Measurements from ENCODE around the gene C12orf42.

Gene C12orf42

DNA sequence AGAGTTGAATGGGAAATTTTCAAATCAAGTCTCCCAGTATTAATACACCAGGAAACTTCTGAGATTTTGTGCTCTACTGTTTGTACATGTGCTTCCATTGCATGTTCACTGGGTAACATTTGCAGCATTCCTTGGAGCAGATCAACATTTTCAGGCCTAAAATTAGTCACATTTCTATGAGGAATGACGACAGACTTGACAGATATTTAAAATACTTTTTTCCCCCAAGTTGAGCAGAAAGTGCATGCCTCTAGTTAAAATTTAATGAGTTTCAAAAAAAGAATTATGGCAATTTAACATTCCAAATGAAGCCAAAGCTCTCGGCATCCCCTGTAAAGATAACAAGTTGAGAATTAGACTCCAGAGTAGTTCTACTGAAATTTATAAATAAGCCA, 72.3 kb downstream of the C12orf42 start:
- DNase-seq = no peak

DNA sequence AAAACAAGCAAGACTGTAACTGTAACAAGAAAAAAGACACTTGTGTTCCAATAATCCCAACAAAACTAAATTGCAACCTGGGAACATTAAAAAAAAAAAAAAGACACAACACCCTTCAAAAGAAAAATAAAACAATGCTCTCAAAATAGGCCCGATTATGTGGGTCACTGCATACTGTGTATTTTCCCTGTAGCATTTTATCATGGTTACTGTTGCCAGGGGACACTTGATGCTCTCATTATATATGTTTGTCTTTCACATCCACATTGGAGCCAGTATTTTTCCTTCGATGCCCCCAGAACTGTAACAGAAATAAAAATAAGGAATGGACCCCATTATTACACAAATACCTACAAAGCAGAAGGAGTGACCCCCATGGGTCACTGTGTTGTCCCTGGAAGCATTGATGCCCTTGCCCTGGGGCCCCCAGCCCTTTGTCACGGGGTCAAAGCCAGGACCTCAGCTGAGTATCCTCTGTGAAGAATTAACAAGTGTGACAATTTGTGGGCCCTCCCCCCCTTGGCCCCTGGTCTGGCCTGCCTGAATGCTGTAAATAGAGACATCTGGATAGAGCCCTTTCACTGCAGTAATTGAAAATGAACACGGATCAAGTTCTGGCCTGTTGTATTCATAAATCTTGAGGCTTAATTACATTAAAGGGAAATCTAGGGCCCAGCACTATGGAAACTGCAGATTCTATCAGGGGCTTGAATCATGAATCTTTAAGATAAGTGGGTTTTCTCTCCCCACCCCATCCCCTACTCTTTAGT, 72.8 kb downstream of the C12orf42 start:
- no peak for DNase-seq

DNA sequence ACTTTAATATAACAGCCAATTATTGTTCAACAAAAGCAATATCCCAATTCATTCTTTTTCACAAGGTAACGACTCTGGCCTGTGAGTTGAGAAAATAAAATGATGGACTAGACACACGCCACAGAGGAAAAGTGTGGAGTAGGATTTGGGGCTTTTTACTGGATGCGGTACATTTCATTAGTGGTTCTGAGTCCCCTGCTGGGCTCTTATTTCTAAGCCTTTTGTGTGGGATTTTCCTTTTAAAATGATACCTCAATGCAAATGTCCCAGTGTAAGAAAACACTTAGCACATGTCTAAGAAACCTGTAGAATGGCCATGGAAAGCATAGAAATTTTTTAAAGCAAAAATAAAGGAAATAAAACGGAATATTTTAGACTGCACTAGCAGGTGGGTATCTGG, 73.4 kb downstream of the C12orf42 start:
- DNase-seq = no peak

DNA sequence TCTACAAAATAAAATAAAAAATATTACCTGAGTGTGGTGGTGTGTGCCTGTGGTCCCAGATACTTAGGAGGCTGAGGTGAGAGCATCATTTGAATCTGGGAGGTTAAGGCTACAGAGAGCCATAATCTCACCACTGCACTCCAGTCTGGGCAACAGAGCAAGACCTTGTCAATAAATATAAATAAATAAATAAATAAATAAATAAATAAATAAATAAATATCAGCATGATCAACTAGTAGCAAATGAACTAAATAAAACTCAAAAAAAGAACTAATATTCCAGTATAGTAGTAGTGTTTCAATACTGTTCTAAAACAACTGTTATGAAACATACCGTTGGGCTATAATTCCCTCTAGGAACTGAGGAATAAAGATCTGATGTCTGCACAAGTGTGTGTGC, 74.4 kb downstream of the C12orf42 start:
- no peak for DNase-seq

DNA sequence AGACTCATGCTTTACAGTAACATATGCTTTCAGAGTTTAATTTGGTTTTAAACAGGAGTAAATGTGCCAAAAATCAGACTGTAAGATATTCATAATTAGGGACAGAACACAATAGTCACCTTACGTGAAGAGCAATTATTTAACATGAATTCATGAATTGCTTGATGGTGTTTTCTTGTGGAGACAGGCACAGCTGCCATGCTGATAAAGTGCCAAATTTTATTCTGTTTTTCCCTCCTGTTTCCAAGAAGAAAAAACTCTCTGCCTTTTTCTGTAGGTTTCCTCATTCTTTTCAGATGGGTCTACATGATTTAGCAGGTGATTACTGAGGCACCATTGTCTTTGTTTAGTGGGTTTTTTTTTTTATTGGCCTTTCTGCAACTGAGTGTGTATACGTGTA, 80.1 kb downstream of the C12orf42 start:
- DNase-seq = no peak

DNA sequence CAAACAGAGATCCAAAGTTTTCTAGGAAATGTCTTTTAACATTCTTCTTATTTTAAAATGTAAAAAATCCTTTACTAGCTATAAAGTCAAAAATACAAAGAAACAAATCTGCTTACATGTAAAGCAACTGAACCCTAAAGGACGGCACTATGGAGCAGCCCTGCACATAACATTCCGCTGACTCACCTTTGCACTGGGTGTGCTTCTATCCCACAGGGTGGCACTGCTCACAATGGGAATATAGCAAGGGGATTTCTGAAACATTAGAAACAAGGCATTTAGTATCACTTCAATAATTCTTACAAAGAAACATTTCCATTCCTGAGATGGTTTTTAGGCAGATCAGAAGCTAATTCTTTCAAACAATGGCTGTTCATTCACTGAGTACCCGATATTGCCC, 94.3 kb downstream of the C12orf42 start:
- no peak for DNase-seq

DNA sequence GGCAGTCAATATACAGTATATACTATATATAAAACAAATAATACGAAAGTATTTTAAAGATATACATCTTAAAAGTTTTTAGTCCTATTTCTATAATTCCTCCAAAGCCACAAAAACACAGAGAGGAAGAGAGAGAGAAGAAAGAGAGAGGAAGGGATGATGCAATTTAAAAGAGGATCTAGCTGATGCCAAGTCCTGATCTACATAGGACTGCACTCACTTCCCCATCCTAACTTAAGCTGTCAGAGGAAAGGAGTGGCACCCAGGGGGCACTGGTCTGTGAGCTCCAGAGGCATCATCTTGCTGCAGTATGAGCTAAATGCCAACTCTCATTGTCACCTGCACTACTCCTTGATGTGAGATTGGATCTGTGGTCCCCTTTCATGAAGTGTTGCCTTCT, 95.8 kb downstream of the C12orf42 start:
- no peak for DNase-seq

DNA sequence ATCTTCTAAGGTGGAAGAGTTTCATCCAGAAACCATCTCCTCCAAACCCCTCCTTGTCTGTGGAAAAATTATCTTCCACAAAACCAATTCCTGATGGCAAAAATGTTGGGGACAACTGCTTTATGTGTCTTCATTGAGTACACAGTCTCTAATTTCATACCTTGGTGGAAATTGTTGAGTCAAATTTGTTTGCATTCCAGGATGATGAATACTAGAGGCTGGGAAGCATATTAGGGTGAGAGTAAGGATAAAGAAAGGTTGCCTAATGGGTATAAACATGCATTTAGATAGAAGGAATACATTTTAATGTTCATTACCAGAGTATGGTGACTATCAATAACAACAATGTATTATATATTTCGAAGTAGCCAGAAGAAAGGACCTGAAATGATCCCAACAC, 98.2 kb downstream of the C12orf42 start:
- DNase-seq = no peak

DNA sequence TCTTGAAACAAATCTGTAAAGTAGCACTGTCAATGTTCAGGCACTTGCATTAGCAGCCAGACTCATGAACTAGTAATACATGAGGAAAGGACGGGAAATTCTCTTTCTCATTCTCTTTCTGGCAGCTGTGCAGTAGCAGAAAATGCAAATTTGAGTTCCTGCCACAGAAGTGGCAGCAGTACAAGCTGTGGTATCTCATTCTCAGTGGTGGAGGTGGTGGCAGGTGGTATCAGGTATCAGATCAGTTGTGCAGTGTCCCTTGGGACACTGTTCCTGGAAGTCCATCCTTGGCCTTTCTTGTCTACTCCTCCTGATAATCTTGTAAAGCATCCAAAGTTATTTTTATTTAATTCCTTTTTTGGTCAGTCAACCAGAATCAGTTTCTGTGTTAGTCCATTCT, 103.0 kb downstream of the C12orf42 start:
- DNase-seq = no peak

DNA sequence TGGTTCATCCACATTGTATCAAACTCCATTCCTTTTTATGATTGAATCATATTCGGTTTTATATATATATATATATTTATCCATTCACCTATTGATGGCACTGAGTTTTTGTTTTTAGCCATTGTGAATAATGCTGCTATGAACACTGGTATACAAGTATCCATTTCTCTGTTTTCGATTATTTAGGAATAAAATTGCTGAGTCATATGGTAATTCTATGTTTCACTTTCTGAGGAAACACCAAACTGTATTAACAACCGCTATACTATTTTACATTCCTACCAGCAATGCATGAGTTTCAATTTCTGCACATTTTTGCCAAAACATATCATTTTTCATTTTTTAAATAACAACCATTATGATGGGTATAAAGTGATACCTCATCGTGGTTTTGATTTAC, 104.7 kb downstream of the C12orf42 start:
- DNase-seq = no peak

DNA sequence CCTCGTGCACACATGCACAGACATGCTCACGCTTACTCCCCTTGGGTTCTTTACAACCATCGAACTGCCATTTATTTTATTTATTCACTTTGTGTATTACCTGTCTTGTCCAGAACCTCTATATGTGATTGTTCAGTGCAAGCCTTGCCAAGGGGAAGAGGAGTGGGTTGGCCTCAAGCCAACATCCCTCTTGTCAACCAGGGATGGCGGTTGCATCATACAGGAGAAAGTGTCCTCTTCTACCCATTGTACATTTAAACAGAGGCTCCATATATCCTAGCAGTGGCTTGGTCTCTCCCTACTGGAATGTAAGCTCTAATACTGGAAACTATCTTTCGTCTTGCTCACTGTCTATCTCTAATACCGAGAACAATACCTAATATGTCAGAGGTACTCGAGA, 108.4 kb downstream of the C12orf42 start:
- no peak for DNase-seq

DNA sequence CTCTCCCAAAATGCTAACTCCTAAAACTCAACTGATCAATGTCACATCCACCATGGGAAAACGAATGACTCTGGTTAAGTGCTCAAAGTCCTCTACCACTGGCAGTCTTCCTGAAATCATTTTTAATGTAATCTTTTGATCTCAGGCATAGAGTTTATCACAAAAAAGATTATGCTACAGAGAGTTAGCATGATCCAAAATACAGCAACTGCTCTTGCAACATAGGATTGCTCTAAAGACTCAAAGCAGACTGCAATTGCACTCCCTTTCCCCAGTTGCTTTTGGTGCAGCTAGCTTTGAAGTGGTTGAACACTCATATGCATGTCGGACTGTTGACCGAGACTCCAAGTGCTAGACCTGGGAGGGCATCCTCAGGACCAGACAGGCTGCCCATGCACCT, 109.3 kb downstream of the C12orf42 start:
- no peak for DNase-seq

DNA sequence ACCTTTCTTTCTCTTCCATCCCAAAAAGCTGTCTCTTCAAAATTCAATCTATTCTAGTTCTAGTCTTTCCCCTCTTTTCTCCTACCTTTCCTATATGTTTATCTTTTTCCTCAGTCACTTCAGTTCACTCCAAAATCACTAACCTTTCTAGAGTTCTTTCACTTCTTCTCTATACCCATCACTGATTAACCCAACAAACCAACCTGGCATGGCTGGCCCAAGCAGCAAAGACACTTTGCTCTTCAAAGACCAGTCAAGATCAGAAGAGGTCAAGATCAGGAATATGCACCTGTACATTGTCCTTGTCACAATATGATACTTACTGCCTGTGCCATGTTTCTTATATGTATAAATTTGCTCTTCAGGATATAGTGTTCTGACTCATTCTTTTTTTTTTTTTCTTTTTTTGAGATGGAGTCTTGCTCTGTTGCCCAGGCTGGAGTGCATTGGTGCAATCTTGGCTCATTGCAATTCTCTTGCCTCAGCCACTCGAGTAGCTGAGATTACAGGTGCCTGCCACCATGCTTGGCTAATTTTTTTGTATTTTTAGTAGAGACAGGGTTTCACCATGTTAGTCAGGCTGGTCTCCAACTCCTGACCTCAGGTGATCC, 112.9 kb downstream of the C12orf42 start:
- DNase-seq = no peak

DNA sequence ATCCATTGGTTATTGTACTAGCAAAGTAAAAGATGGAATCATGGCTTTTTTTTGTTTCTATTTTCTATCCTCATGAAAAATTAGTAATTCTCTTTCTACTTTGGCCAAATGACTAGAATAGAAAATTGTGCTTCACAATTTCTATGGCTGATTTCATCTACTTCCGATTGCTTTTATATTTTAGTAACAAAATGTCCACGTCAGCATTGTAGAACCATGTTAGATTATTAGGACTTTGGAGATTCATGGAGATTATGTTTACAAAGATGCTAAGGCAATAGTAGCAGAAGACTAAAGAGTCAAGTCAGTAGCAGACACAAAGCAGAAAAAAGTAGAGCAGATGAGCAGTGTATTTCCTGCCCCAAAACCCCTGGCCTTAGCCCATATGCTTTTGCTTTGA, 113.6 kb downstream of the C12orf42 start:
- no peak for DNase-seq

DNA sequence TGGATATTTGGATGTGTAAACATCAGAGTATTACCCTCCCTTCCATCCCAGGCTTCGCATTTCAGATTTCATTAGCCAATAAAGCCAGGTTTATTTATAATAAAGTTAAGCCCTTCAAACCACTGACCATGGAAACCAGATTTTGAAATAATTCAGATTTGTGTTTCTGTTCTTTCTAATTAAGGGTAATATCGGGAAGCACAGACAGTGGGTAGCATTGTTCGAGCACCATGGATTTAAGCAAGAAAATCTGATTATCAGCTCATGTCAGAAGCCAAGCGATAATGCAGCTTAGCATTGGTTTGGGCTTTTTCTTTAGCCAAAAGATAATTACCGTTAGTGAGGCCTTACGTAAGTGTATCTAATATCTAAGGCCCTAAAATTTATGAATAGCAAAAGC, 116.1 kb downstream of the C12orf42 start:
- DNase-seq = no peak

DNA sequence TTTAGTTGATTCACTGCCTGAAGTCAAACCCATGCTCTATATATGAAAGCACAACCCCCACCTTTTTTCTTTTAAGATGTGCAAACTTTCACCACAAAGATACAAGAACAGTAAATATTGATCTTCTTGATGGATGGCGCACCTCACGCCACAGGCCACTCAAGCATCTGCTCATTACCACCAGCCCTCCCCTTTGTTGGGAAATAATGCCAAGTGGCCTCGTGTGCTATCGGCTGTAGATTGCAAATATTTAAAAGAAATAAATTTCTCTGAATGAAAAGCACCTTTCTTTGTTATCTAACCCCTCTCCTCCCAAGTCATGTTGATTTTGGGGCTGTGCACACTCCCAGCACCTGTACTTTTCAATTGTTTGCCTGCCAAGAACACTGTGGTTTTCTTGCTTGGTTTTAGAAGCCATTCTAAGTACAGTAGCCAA, 122.7 kb downstream of the C12orf42 start:
- no peak for DNase-seq

DNA sequence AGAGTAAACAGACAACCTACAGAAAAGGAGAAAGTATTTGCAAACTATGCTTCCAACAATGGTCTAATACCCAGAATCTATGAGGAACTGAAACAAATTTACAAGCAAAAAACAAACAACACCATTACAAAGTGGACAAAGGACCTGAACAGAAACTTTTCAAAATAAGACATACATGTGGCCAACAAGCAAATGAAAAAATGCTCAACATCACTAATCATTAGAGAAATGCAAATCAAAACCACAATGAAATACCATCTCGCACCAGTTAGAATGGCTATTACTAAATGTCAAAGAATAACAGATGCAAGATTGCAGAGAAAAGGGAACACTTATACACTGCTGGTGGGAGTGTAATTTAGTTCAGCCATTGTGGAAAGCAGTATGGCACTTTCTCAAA, 125.8 kb downstream of the C12orf42 start:
- DNase-seq = no peak

DNA sequence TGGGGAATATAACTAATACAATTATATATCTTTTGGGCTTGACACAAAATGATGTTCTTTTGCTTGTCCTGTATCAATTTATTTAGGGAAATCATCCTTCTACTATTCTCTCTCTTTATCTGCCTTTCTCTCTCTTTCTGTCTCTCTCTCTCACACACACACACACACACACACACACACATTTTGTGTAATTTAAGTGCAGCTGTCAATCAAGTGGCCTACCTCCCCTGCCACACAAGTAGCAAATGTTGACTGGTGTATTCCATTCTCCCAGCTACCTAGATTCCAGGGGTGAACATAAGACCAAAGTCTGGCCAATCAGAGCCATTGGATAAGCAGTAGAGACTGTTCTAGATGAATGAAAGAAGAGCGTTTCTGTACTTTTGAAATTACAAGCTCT, 127.6 kb downstream of the C12orf42 start:
- DNase-seq = no peak

DNA sequence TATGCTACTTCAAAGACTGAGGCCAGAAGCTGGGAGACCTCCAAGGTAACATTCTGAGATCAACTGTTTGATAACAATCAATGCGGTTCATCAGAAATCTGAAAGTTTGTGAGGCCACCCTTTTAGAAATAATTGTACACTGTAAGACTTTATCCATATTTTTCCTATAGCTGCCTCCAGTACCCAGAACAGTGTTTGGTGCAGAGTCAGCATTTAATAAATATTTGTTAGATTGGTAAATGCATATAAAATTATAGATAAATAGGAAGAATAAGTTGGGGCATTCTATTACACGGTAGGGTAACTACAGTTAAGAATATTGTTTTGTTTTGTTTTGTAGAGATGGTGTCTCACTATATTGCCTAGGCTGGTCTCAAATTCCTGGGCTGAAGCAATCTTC, 141.4 kb downstream of the C12orf42 start:
- no peak for DNase-seq

DNA sequence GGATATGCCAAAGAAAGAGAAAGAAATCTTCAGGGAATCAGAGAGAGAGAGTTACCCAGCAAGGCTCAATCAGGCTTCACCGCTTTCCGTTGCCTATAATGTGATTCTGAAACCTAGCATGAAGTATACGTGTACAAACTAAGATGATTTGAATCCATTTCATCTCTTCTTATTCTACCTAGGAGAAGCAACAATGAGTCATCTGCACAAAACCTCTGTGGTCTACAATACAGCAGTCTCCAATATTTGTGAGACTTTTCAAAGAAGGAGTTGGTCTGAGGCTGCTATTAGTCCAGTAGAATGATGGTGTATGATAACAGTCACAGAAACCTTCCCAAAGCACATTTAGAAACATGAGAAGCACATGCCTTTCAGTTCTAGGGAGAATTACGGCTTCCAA, 141.9 kb downstream of the C12orf42 start:
- no peak for DNase-seq

DNA sequence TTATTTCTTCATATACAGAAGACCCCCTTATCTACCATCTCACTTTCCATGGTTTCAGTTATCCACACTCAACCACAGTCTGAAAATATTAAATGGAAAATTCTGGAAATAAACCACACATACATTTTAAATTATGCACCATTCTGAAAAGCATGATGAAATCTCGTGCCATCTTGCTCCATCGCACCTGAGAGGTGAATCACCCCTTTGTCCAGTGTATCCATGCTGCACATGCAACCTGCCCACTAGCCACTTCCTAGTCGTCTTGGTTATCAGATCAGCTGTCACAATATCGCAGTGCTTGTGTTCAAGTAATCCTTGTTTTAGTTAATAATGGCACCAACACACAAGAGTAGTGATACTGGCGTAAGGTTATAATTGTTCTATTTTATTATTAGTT, 145.7 kb downstream of the C12orf42 start:
- no peak for DNase-seq

DNA sequence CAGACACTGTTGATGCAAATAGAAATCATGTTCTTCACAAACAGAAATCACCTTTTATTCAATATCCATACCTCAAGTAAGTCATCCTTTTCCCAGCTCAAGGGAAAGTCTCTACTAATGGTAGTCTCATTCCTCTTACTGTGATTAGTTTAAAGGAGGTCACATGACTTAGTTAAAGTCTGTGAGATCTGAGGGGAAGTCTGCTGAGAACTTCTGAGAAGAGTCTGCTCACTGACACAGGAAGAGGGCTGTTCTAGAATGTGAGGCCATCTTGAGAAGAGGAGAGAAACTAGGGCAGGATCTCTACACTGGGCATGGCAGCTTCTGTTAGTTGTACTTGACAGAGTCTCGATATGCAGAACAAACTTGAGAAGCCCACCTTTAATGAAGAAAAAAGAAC, 146.8 kb downstream of the C12orf42 start:
- DNase-seq = no peak

DNA sequence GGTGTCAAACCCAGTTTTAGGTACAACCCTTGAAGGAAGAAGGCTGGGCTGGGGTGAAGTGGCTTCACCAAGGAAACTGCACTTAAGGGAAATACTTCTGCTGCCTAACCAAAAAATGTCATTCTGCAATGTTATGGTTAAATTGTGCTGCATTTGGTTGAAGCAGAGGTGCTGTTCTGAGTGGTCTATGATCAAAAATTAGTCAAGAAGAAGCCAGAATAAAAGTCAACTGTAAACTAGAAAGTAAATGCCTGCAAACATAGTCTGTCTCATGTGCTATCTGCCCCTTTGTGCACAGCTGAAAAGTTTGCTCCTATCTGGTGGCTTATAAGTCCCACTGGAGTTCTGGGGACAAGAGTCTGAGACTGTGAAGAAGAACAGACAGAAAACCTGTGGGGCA, 158.8 kb downstream of the C12orf42 start:
- no peak for DNase-seq

DNA sequence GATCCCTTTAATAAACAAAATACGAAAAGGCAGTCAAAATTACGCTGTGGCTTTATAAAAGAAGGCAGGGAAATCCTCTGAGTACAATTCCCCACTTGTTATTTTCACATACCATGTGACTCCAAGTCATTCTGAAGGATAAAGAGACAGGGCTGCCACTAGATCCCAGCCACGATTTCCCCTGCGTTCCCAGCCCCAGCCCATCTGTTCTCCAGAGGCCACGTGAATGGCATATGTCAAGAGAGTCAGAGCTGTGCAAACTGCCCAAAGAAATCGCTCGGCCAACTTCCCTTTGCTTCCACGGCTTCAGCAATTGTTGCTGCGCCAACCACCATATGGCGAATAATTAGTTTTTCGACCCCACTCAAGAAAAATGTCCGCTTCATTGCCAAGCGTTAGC, 161.3 kb downstream of the C12orf42 start:
- DNase-seq = no peak

DNA sequence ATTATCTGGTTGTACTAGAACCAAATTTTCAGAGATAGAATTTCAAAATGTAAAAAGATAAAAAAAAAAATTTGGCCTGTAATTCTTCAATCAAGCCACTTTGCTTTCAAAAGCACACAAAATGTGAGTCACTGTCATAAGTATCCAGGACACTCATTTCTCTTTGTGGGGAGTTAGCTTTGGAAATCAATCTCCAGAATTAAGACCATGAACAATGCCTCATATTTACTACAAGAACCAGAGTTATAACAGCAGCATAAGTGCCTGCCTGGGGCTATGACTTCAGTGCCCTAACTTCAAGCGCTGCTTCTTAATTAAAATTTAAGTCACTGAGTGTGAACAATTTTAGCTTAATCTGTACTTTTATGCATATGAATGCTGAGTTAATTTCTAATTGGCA, 162.1 kb downstream of the C12orf42 start:
- no peak for DNase-seq

Data from activated T-cell treated with anti-CD3 and anti-CD28 coated beads for 4 hours (primary cell).